HEK293 (cell line): ENCODE results near the gene CDKN2D.

ENCODE experiments used
- CTCF ChIA-PET: fragments of 350-600 bp; formaldehyde crosslinking; extraction: SDS; loops from one replicate; lab custom pipeline; 2021; ENCODE audit warnings: antibody characterized with exemption; lab: Yijun Ruan, JAX
- POLR2A ChIA-PET: fragments of 300-600 bp; formaldehyde crosslinking; extraction: SDS; loops from one replicate; lab custom pipeline; 2020; ENCODE audit warnings: antibody characterized with exemption, inconsistent platforms; lab: Yijun Ruan, JAX
- H3K27ac ChIP-seq: fragments of 200-500 bp; sonication (Bioruptor generic); 2 replicates; pipeline ENCODE4 v1.5.1; 2014; ENCODE audit warnings: low read depth, low read length, control low read depth, inconsistent platforms; ENCODE audit errors: extremely low read depth
- H3K36me3 ChIP-seq, 2 experiments: fragments of 200-500 bp in 1 of 2; sonication (Bioruptor generic) in 1 of 2; 1 replicate in 1 of 2; 2 replicates in 1 of 2; pipeline ENCODE4 v1.5.1; 2014 to 2017; ENCODE audit warnings: inconsistent platforms in 2 of 2, low read length in 2 of 2; ENCODE audit not compliant: control insufficient read depth in 2 of 2, insufficient read depth in 1 of 2
- H3K4me1 ChIP-seq: fragments of 200-500 bp; sonication (Bioruptor generic); 2 replicates; pipeline ENCODE4 v1.5.1; 2014; ENCODE audit warnings: mild to moderate bottlenecking, low read length, inconsistent platforms; ENCODE audit not compliant: control insufficient read depth, insufficient read depth
- H3K4me3 ChIP-seq: 2 replicates; pipeline ENCODE4 v1.5.1; 2011; ENCODE audit warnings: low read depth, mild to moderate bottlenecking, control low read depth, low read length, moderate library complexity
- H3K9me3 ChIP-seq: fragments of 200-500 bp; sonication (Bioruptor generic); 2 replicates; pipeline ENCODE4 v1.5.1; 2014; ENCODE audit warnings: low read depth, low read length, inconsistent platforms; ENCODE audit not compliant: control insufficient read depth, insufficient read depth
- GLIS2 ChIP-seq: fragments of 450-650 bp; formaldehyde crosslinking; IDR thresholded peaks from 2 replicates; pipeline ENCODE4 v1.5.1; 2016; ENCODE audit warnings: missing biosample characterization, missing genetic modification characterization
- HIC1 ChIP-seq: fragments of 450-650 bp; formaldehyde crosslinking; IDR thresholded peaks from 2 replicates; pipeline ENCODE4 v1.5.1; 2016; ENCODE audit warnings: missing biosample characterization, missing genetic modification characterization
- TRIM28 ChIP-seq: IDR thresholded peaks from 2 replicates; pipeline ENCODE4 v1.6.1; 2011; ENCODE audit warnings: low read length, control low read depth, borderline replicate concordance
- ZBTB20 ChIP-seq: fragments of 450-650 bp; formaldehyde crosslinking; IDR thresholded peaks from 2 replicates; pipeline ENCODE4 v1.5.1; 2016; ENCODE audit warnings: missing biosample characterization, missing genetic modification characterization
- ZBTB7A ChIP-seq: fragments of 450-650 bp; formaldehyde crosslinking; IDR thresholded peaks from 2 replicates; pipeline ENCODE4 v1.5.1; 2016; ENCODE audit warnings: low read depth, missing biosample characterization, missing genetic modification characterization
- ZFP37 ChIP-seq: fragments of 450-650 bp; formaldehyde crosslinking; IDR thresholded peaks from 2 replicates; pipeline ENCODE4 v1.5.1; 2016; ENCODE audit warnings: missing biosample characterization, missing genetic modification characterization
- ZNF18 ChIP-seq: fragments of 450-650 bp; formaldehyde crosslinking; IDR thresholded peaks from 2 replicates; pipeline ENCODE4 v1.5.1; 2016; ENCODE audit warnings: missing biosample characterization, missing genetic modification characterization
- ZNF513 ChIP-seq: fragments of 450-650 bp; IDR thresholded peaks from 2 replicates; pipeline ENCODE4 v1.5.1; 2018; ENCODE audit warnings: missing biosample characterization, missing genetic modification characterization
- ZNF768 ChIP-seq: fragments of 450-650 bp; formaldehyde crosslinking; IDR thresholded peaks from 2 replicates; pipeline ENCODE4 v1.5.1; 2018; ENCODE audit warnings: missing biosample characterization, mild to moderate bottlenecking, missing genetic modification characterization
- ZSCAN18 ChIP-seq: fragments of 450-650 bp; formaldehyde crosslinking; IDR thresholded peaks from 2 replicates; pipeline ENCODE4 v1.5.1; 2016; ENCODE audit warnings: missing biosample characterization, missing genetic modification characterization
- ZSCAN23 ChIP-seq: fragments of 450-650 bp; formaldehyde crosslinking; IDR thresholded peaks from 2 replicates; pipeline ENCODE4 v1.5.1; 2016; ENCODE audit warnings: missing biosample characterization, missing genetic modification characterization
- ZSCAN5A ChIP-seq: fragments of 450-650 bp; formaldehyde crosslinking; IDR thresholded peaks from 2 replicates; pipeline ENCODE4 v1.5.1; 2016; ENCODE audit warnings: missing biosample characterization, missing genetic modification characterization
- ZXDB ChIP-seq: fragments of 450-650 bp; formaldehyde crosslinking; IDR thresholded peaks from 2 replicates; pipeline ENCODE4 v1.5.1; 2016; ENCODE audit warnings: missing biosample characterization, missing genetic modification characterization

Gene CDKN2D

GRCh38 chr19:10562609-10563008, 6.2 kb downstream of the CDKN2D start (continued):
- no peak for TF ChIP-seq ZNF768 (tag by site-specific recombination)

- no peaks in the 10 kb centered on the region for H3K9me3 ChIP-seq
- no peak overlapping the region for H3K27ac ChIP-seq
- H3K4me1 ChIP-seq = peaks cover 4% of the 10 kb centered on the region; the same call in 1 of the 2 replicates
- no peak for TF ChIP-seq ZSCAN18 (tag by site-specific recombination)
- TF ChIP-seq ZNF513 (tag by site-specific recombination) = peak; percentile 91
- no peak for TF ChIP-seq ZBTB20
- no peak for TF ChIP-seq ZBTB7A (tag by site-specific recombination)
- no peak for TF ChIP-seq ZSCAN5A (tag by site-specific recombination)
- ChIA-PET CTCF (interaction anchor here (1.0 kb wide), 1 partner anchor 54 kb away, joined by 3 read pairs; no protein-coding TSS in a partner anchor), POLR2A (no interaction called here)
- H3K36me3 ChIP-seq = peaks cover 29 to 74% of the 10 kb centered on the region in 2 experiments; a peak in 2 of 3 replicates
- H3K4me3 ChIP-seq = no peak overlapping the region
These were observed 8.6 kb downstream of the CDKN2D start for GRCh38 chr19:10560154-10560553.

GRCh38 chr19:10557603-10558197, 11.1 kb downstream of the CDKN2D start:
- H3K4me1 ChIP-seq = no peaks in the 10 kb centered on the region
- ChIA-PET POLR2A (no interaction called here), CTCF (interaction anchor here (1.0 kb wide), 1 partner anchor 142 kb away, joined by 5 read pairs; no protein-coding TSS in a partner anchor)
- peaks cover 24 to 90% of the 10 kb centered on the region in 2 experiments; a peak in 2 of 3 replicates for H3K36me3 ChIP-seq
- no peaks in the 10 kb centered on the region for H3K9me3 ChIP-seq
- H3K27ac ChIP-seq = no peak overlapping the region
- TF ChIP-seq ZFP37 (no peak), HIC1 (tag by site-specific recombination) (peak; percentile 40; the same call in 1 of the 2 replicates), ZXDB (tag by site-specific recombination) (no peak), ZNF18 (tag by site-specific recombination) (no peak), ZSCAN23 (tag by site-specific recombination) (no peak), GLIS2 (tag by site-specific recombination) (no peak), TRIM28 (no peak)
- TF ChIP-seq, all 188 proteins: peak for 1
- H3K4me3 ChIP-seq = no peak overlapping the region
